Epithelial cell of prostate (primary cell): Measurements from ENCODE around the gene CALCOCO1.
A peak's percentile ranks its signal among the peaks of the same experiment; 100 is the strongest.
"Not testable (repeated sequence)": the region's sequence is repeated elsewhere in the genome, so short reads cannot be mapped to it uniquely, and the experiment has no call there.

Experiments used
- DNase-seq: peaks from one replicate; pipeline ENCODE4 v3.0.0-alpha.2; 2011; ENCODE audit warnings: low read depth, low spot score
- H3K27ac ChIP-seq: fragments of 450-650 bp; 2 replicates; pipeline ENCODE4 v1.5.1; 2017; ENCODE audit warnings: mild to moderate bottlenecking

Gene CALCOCO1

DNA sequence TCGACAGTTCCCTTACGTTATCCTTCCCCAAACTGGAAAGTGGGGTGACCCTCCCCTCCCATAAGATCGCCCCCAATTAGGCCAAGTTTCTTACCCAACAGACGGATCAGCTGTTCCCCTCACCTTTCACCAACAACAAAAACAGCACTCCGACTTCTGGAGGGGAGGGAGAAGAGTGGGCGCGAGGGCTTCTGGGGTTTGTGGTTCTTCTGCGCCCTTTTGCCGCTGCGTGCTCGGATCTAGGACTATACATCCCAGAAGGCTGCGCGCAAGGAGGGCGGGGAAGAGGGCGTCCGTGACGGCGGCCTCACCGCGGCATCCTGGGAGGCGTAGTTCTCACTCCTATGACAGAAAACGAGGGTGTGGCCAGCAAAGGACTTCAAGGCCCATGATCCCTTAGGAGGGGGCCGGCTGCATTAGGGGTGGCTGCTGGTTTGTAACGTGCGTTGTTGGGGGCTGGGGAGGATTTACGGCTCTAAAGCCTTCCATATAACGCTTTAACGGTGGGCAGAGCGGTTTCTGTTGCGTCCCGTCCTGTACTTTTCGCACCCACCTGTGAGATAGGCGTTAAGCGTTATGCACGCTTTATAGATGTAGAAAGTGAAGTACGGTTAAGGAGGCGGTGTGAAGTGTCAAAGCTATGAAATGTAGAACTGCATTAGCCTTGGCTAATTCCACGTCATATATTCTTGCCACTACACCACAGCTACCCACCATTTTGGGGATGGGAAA is at the start of gene CALCOCO1:
TSS of gene CALCOCO1 (minus strand) at position 143 of the 732 bp plus-strand sequence. CDS start 2,210 bp downstream, outside the sequence.
- DNase-seq, result peak; percentile 90
- peak within 1 kb of the TSS; percentile 51 for H3K27ac ChIP-seq

GRCh38 chr12:53776872-53777271 is 49.6 kb upstream of the CALCOCO1 start:
- no peak for DNase-seq
- H3K27ac ChIP-seq, result no peak overlapping the region

GRCh38 chr12:53775478-53776145 is 48.4 kb upstream of the CALCOCO1 start:
- DNase-seq, result no peak
- no peak overlapping the region for H3K27ac ChIP-seq

- peak overlapping the region; percentile 41 for H3K27ac ChIP-seq
- DNase-seq, result peak; percentile 78
Measured at GRCh38 chr12:53770281-53770680, 43.0 kb upstream of the CALCOCO1 start.

- no peak overlapping the region for H3K27ac ChIP-seq
- DNase-seq, result no peak
Measured at GRCh38 chr12:53768976-53769375, 41.7 kb upstream of the CALCOCO1 start.

DNA sequence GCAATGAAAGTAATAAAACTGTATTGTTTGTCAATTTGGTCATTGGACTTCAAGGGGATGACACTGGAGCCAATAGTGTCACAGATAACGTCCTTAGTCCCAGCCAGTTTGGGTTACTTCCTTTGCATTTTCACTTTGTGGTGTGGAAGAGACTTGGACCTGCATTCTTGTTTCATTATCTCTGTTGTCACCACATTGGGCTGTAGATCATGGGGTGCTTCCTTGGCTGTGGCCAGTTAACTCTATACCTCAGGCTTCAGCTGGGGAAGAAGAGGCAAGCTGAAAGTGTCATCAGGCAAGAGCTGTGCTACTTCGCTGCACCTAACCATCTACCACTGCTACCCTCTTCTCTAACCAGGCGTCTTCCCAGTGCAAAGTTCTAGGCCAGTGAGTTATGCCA is 39.6 kb upstream of the CALCOCO1 start:
- DNase-seq, result no peak
- no peak overlapping the region for H3K27ac ChIP-seq

DNA sequence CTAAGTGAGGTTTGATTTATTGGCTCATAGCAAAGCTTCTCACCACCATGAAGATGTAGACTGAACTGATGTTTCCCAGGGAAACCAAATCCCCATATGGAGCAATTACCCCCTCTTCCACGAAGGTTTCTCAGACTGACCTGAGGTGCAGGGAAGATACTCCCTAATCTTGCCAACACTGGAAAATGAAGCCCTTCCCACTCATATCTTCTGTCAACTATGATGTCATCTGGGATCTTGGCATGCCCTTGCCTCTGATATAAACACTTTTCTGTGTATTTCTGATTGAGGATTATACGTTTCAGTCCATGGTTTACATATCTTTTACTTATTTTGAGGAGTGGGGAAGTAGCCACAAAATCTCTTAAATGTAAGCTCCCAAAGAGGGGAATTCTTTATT is 38.6 kb upstream of the CALCOCO1 start:
- DNase-seq, result no peak
- no peak overlapping the region for H3K27ac ChIP-seq

GRCh38 chr12:53764615-53765014 is 37.4 kb upstream of the CALCOCO1 start:
- no peak overlapping the region for H3K27ac ChIP-seq
- DNase-seq, result no peak

DNA sequence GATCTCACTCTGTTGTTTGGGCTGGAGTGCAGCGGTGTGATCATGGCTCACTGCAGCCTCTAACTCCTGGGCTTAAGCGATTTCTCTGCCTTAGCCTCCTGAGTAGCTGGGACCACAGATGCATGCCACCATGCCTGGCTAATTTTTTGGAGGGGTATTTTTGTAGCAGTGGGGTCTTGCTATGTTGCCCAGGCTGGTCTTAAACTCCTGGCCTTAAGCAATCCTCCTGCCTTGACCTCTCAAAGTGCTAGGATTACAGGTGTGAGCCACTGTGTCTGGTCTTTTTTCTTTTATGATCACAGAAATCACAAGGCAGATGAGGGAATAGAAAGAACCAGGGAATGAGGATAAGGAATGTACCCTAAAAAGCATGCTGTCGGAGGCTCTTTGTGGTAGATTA is 35.5 kb upstream of the CALCOCO1 start:
- DNase-seq, H3K27ac ChIP-seq: not testable (repeated sequence)

- H3K27ac ChIP-seq, result no peak overlapping the region
- DNase-seq, result no peak
Measured at GRCh38 chr12:53761306-53761705, 34.1 kb upstream of the CALCOCO1 start.

DNA sequence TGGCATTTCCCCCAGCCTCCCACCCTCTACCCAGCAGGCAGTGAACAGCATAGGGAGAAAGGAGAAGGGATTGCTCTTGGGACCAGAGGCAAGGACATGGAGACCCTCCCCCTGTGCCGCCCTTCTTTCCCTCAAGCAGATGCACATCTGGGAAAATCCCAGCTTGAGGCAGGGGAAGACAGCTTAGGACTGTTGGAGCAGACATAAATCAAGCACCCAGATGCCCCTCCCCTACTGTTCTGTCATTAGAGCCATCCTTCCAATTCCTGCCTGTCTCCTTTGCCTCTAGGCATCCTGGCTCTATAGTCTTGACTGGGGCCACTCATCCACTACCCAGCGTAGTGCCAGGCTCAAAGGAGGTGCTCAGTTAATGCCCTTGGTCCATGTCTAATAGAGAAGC is 32.0 kb upstream of the CALCOCO1 start:
- H3K27ac ChIP-seq, result no peak overlapping the region
- no peak for DNase-seq

DNA sequence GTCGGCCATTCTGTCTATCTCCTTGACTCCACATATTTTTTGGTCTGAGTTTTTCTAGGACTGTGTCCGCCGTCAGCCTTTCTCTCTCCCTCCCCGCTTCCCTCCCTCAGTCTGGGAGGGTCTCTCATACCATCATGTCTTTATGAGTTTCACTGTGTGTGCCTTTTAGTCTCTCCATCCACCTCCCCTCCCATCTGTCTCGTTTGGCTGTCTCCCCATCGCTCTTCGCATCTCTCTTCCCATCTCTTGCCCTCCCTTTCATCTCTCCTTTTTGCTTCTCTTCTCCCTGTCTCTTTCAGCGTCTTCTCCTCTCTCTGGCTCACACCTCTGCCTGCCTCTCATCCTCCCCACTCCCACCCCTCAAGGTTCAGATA is 31.5 kb upstream of the CALCOCO1 start:
- no peak for DNase-seq
- no peak overlapping the region for H3K27ac ChIP-seq

DNA sequence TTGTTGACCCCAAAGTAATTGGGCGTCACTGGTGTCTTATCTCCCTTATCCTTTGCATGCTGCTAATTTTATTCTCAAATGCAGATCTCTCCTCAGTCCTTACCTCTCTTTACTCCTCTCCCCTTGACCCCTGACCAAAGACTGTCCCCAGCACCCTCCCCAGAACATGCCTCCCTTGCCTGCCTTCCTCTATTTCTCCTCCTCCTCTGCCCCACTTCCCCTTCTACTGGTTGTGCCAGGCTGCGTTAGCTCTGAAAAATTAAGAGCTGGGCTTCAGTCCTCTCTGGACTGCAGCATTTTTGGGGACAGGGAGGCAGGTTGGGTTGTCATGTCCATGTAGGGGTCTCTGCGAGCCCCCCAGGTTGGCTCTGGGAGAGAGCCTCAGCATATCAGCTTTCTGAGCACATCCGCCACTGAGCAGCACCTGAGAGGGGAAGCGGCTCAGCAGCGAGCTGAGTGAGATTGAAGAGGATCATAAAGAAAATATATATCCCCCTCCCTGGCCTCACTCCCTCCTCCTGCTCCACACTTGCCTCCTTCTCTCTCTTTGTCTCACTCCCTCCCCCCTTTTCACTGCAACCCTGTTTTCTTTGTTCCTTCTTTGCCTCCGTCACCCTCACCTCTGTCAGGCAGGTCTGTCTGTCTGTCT is 31.0 kb upstream of the CALCOCO1 start:
- H3K27ac ChIP-seq, result no peak overlapping the region
- no peak for DNase-seq

DNA sequence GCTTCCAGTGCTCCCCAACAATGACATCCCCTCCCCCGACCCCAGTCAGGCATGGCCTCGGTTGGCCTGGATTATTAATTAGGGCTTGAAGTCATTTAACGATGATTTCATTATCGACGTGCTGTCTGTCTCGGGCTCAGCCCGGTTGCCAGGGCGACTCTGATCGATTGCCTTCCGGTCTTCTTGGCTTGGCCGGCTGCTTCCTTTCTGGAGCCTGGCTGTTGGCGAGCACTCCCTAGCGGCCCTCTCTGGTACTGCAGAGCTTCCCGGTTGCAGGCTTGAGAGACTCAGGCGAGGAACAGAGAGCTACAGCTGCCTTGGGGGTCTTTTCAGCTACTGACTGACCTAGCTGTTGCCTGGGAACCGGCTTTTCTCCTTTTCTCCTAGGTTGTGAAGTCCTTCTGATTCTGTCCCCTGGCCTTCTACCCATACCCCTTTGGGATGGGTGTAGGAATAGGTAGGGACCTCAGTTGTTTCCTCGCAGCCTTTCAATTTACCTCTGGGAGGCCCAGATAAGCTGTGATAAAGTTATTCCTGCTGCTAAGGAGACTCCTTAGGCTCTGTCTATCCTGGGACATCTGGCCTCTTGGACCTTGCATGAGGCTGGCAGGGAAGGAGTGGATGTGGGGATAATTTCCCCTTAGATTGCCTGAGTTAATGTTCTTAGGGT is 30.0 kb upstream of the CALCOCO1 start:
- H3K27ac ChIP-seq, result no peak overlapping the region
- no peak for DNase-seq

- no peak for DNase-seq
- no peak overlapping the region for H3K27ac ChIP-seq
Measured at GRCh38 chr12:53756300-53757100, 29.2 kb upstream of the CALCOCO1 start.

GRCh38 chr12:53755893-53756292 is 28.6 kb upstream of the CALCOCO1 start:
- no peak for DNase-seq

DNA sequence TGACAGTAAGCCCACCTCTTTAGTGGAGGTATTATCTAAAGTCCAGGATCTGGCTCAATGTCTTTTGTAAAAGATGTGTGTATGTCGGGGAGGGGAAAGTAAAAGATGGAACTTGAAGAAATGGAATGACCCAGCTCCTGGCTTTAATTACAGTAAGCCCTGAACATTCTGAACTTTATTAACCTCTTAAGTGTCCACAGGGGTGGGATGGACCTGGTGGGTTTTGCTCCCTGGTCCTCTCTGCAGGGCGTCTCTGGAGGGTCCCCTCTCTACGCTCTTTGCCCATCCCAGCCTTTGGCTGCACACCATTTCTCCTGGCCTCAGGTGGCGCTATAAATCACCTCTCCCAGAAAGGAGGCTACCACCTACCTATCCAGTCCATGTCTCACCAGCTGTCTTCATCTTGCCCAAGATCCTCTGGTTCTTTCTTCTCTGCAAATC is 28.2 kb upstream of the CALCOCO1 start:
- DNase-seq, result no peak
- H3K27ac ChIP-seq, result no peak overlapping the region

More at GRCh38 chr12:53755893-53756292, 28.6 kb upstream of the CALCOCO1 start:
- H3K27ac ChIP-seq, result no peak overlapping the region

DNA sequence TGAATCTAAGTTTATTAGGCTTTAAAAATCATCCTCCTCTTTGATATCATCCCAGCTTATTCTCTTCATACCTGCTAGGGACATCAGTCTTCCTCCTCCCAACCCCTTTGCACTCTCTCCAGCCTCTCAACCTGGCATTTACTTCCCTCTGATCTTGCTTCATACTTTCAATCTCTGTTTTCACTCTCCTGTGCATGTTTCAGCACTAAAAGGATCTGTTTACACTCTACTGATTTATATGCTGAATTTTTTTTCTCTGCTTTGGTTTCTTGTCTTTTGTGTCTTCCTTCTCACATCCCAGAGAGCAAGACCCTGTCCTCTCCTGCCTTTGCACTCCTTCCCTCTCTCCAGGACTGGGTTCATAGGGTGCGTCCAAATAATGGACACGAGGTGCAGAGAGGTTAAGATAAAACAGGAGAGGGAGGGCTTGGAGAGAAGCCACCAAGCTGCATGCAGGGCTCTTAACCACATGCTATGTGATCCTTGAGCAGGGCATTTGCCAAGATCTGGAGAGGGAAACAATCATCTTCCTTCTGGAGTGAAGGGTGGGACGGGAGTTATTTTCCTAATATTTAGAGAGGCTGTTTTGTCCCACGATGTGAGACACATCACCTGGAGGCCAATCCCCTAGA is 27.5 kb upstream of the CALCOCO1 start:
- no peak for DNase-seq

DNA sequence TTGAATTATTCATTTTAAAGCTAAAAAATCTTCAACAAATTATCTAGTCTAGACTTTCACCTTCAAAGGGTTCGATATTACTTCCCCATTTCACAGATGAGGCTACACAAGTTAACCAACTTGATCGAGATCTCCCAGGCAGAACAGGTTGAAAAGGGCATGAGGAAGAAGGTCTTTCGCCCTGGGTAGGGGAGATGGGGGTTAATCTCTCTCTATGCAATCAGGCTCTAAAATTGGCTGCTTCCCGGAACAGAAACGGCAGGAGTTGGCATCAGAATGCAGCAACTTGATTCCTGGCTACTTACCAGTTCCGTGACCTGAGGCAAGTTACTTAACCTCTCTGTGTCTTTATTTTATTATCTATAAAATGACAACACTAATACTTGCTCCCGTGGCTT is 26.9 kb upstream of the CALCOCO1 start:
- no peak overlapping the region for H3K27ac ChIP-seq
- DNase-seq, result no peak

More for the DNA sequence above, 27.5 kb upstream of the CALCOCO1 start:
- no peak overlapping the region for H3K27ac ChIP-seq
